HCT116 (cell line): ENCODE results near the gene GRM4.

ENCODE experiments used
- EGR1 ChIP-seq: IDR thresholded peaks from 2 replicates; pipeline ENCODE4 v1.6.1; 2012; ENCODE audit warnings: low read depth
- EZH2 ChIP-seq: fragments of 200-600 bp; sonication (generic); IDR thresholded peaks from 2 replicates; pipeline ENCODE4 v1.6.1; 2017; ENCODE audit warnings: antibody characterized with exemption, mixed run types
- FOSL1 ChIP-seq: IDR thresholded peaks from 2 replicates; pipeline ENCODE4 v1.6.1; 2012; ENCODE audit warnings: low read depth
- RAD21 ChIP-seq: IDR thresholded peaks from 2 replicates; pipeline ENCODE4 v1.6.1; 2012; ENCODE audit warnings: low read depth, mild to moderate bottlenecking
- ZFX ChIP-seq: fragments of 450-650 bp; IDR thresholded peaks from 2 replicates; pipeline ENCODE4 v1.6.1; 2017
- TF ChIP-seq, protein P1 (sequence below), 3 experiments: fragments of 200-600 bp in 1 of 3; sonication (generic) in 1 of 3; IDR thresholded peaks in 2 of 3; conservative IDR thresholded peaks in 1 of 3; 2 replicates each; pipeline ENCODE4 v1.5.1; 2012 to 2017; ENCODE audit warnings: low read depth in 2 of 3, low read length in 2 of 3, antibody characterized with exemption in 1 of 3, borderline replicate concordance in 1 of 3, control low read depth in 1 of 3, mild to moderate bottlenecking in 1 of 3, mixed read lengths in 1 of 3, mixed run types in 1 of 3, moderate library complexity in 1 of 3; ENCODE audit not compliant: insufficient read depth in 1 of 3

DNA sequence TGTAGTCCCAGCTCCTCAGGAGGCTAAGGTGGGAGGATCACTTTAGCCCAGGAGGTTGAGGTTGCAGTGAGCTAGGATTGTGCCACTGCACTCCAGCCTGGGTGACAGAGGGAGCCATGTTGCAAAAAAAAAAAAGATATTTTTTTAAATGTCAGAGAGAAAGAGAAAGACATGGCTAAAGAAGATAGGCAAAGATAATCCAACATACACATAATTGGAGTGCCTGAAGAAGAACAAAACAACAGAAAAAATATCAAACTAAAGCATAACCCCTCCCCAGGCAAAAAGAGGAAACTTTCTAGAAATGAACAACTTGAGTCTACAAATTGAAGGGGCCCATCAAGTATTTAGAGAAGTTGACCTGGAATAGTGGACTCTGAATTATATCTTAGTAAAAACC lies 14.0 kb upstream of the GRM4 start:
- TF ChIP-seq, protein P1, sequence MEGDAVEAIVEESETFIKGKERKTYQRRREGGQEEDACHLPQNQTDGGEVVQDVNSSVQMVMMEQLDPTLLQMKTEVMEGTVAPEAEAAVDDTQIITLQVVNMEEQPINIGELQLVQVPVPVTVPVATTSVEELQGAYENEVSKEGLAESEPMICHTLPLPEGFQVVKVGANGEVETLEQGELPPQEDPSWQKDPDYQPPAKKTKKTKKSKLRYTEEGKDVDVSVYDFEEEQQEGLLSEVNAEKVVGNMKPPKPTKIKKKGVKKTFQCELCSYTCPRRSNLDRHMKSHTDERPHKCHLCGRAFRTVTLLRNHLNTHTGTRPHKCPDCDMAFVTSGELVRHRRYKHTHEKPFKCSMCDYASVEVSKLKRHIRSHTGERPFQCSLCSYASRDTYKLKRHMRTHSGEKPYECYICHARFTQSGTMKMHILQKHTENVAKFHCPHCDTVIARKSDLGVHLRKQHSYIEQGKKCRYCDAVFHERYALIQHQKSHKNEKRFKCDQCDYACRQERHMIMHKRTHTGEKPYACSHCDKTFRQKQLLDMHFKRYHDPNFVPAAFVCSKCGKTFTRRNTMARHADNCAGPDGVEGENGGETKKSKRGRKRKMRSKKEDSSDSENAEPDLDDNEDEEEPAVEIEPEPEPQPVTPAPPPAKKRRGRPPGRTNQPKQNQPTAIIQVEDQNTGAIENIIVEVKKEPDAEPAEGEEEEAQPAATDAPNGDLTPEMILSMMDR (IDR thresholded peaks at IDR 0.05 in 2 of 3, conservative IDR thresholded peaks at IDR 0.05 in 1 of 3; ENCODE audit: borderline replicate concordance in 1 of 3, insufficient read depth in 1 of 3, low read depth in 2 of 3, low read length in 2 of 3) = no peak
- no peak for TF ChIP-seq EZH2
- TF ChIP-seq FOSL1 = no peak
- TF ChIP-seq ZFX = no peak
- no peak for TF ChIP-seq RAD21
- no peak for TF ChIP-seq EGR1
